Measurements from ENCODE around the gene ELAVL1.

The ELAVL1 gene

DNA sequence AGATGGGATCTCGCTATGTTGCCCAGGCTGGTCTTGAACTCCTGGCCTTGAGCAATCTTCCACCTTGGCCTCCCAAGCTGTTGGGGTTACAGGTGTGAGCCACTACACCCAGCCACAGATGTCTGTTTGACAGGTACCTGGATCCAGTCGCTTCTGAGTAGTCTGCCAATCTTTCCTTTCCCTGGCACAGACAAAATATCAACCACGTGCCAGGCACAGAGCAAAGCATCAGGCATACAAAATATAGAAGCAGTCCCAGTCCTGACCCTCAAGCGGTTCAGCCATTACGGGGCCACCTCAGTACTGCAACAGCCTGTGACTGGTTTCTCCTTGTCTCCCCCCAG lies 3.8 kb downstream of the ELAVL1 start:
- peaks cover 10 to 54% (median 44%) of the 10 kb centered on the region in 4 experiments for H3K4me1 ChIP-seq (ENCODE audit: control extremely low read depth in 1 of 4, control insufficient read depth in 4 of 4, insufficient read depth in 4 of 4, low read length in 3 of 4)
- POLR2A ChIA-PET: interaction anchor here (1.6 kb wide), 1 partner anchor 58 kb away, joined by 6 read pairs; the partner anchor contains the start of gene TIMM44
- H3K9me3 ChIP-seq (ENCODE audit: control extremely low read depth in 1 of 5, control insufficient read depth in 4 of 5, insufficient read depth in 2 of 5, low read depth in 1 of 5, low read length in 4 of 5): no peaks in the 10 kb centered on the region
- peaks cover 0 to 28% (median 8%) of the 10 kb centered on the region in 4 experiments for H3K36me3 ChIP-seq (ENCODE audit: control insufficient read depth in 4 of 4, insufficient read depth in 4 of 4, low read length in 3 of 4)
- WGBS (ENCODE audit: insufficient coverage): 82% methylated on average over 5 of the region's 5 CpGs
- CTCF ChIA-PET: interaction anchor here (0.9 to 3.1 kb wide), 12 partner anchors 10 to 72 kb away, joined by 3 to 24 read pairs (median 4); partner anchors contain the start of gene TIMM44
- H3K27me3 ChIP-seq (replicated peaks in 2 of 5; ENCODE audit: control insufficient read depth in 4 of 5, insufficient read depth in 5 of 5, low read length in 4 of 5): no peaks in the 10 kb centered on the region
- DNase-seq: no peak
- peak overlapping the region in 2 of 7 experiments; percentile 61 to 75 for H3K4me3 ChIP-seq (ENCODE audit: control insufficient read depth in 1 of 7, extremely low read depth in 1 of 7, insufficient read depth in 4 of 7, low read depth in 2 of 7, low read length in 6 of 7)
- peak overlapping the region in 1 of 2 experiments; percentile 65 for H3K27ac ChIP-seq (ENCODE audit: insufficient read depth in 1 of 2, low read depth in 1 of 2, low read length in 2 of 2, poor library complexity in 1 of 2, severe bottlenecking in 2 of 2)

DNA sequence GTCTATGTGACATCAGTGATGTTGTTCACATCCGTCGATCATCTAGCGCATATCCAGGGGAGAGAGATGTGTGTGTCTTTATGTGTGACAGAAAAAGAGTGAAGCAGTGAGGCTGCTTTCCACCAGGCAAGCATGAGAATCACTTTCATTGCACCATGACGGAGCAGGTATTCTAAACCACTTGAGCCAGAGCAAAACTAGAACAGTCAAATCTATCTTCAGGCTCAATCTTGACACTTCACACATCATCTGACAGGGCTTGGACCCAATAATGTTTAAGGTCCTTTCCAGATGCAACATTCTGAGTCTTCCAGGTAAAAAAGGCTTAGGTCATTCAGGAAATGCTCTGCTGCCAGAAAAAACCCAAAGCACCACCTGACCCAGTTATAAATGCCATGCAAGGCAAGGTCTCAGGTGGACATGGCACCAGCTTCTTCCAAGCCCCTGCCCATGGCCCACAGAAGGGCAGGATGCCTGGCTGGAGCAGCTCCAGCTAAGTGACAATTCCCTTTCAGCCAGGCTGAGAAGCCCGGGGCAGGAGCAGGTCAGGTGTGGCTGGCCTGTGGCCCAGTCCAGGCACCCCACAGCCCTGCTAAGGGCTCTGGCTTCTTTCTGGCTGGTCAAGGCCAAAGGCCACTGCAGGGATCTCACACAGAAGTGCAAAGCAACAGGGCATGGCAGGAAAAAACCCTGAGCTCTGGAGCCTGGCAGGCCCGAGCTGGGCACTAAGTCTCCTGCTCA lies 5.0 kb downstream of the ELAVL1 start:
- H3K27ac ChIP-seq (ENCODE audit: insufficient read depth in 1 of 2, low read depth in 1 of 2, low read length in 2 of 2, poor library complexity in 1 of 2, severe bottlenecking in 2 of 2): peak overlapping the region in 1 of 2 experiments; percentile 51
- H3K4me1 ChIP-seq (ENCODE audit: control extremely low read depth in 1 of 4, control insufficient read depth in 4 of 4, insufficient read depth in 4 of 4, low read length in 3 of 4): peaks cover 10 to 48% (median 40%) of the 10 kb centered on the region in 4 experiments
- H3K36me3 ChIP-seq (ENCODE audit: control insufficient read depth in 4 of 4, insufficient read depth in 4 of 4, low read length in 3 of 4): peaks cover 0 to 28% (median 8%) of the 10 kb centered on the region in 4 experiments
- no peaks in the 10 kb centered on the region for H3K9me3 ChIP-seq (ENCODE audit: control extremely low read depth in 1 of 5, control insufficient read depth in 4 of 5, insufficient read depth in 2 of 5, low read depth in 1 of 5, low read length in 4 of 5)
- ChIA-PET POLR2A (no interaction called here), CTCF (interaction anchor here (1.0 to 3.1 kb wide), 5 partner anchors 15 to 71 kb away, joined by 4 to 24 read pairs (median 5); partner anchors contain the start of gene TIMM44)
- WGBS (ENCODE audit: insufficient coverage): 92% methylated on average over 5 of the region's 6 CpGs
- H3K27me3 ChIP-seq (replicated peaks in 2 of 5; ENCODE audit: control insufficient read depth in 4 of 5, insufficient read depth in 5 of 5, low read length in 4 of 5): no peaks in the 10 kb centered on the region
- no peak overlapping the region for H3K4me3 ChIP-seq (ENCODE audit: control insufficient read depth in 1 of 7, extremely low read depth in 1 of 7, insufficient read depth in 4 of 7, low read depth in 2 of 7, low read length in 6 of 7)
- no peak for DNase-seq

DNA sequence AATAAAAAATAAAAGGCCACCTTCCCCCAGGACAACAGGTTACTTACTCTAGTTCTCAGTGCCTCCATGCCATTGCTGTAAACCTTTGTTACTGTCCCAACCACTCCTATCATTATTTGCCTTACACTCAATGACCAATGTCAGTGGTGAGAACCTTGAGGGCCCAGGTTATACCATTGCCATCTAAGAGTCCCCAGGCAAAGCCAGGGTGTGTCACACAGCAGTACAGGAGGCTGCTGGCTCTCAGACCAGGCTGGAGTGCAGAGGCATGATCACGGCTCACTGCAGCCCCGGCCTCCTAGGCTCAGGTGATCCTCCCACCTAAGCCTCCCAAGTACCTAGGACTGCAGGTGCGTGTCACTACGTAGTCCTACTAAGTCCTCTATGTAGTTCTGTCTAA lies 6.1 kb downstream of the ELAVL1 start:
- ChIA-PET CTCF (interaction anchor here (1.8 kb wide), 1 partner anchor 56 kb away, joined by 6 read pairs; the partner anchor contains the start of gene TIMM44), POLR2A (no interaction called here)
- WGBS (ENCODE audit: insufficient coverage): 100% methylated on average over 4 of the region's 4 CpGs

DNA sequence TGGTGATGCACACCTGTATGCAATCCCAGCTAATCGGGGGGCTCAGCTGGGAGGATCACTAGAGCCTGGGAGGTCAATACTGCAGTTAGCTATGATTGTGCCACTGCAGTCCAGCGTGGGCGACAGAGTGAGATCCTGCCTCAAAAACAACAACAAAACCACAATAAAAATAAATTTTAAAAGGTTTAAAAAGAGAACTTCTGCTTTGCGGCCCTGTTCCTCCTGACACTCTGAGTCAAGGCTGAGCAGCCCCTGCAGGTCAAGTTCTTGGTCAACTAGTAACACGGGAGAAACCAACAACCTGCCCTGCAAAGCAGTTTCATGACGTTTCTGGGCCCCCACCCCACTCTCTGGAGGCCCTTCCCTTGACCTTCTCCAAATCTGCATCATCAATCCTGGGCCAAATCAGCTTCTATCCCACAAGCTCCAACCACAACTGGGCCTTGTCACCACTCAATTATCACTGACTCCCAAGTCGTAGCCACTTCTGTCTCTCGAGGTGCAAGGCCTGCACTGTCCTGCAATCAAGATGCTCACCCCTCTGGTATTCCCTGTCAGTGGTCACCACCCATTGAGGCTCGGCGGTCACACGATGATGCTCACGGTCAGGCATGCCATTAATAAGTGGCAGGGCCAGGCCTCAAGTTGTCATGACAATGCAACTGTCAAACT lies 7.5 kb downstream of the ELAVL1 start:
- Histone ChIP-seq H3K9me3 (ENCODE audit: control extremely low read depth in 1 of 5, control insufficient read depth in 4 of 5, insufficient read depth in 2 of 5, low read depth in 1 of 5, low read length in 4 of 5) (no peaks in the 10 kb centered on the region), H3K27me3 (replicated peaks in 2 of 5; ENCODE audit: control insufficient read depth in 4 of 5, insufficient read depth in 5 of 5, low read length in 4 of 5) (no peaks in the 10 kb centered on the region), H3K36me3 (ENCODE audit: control insufficient read depth in 4 of 4, insufficient read depth in 4 of 4, low read length in 3 of 4) (peaks cover 0 to 30% (median 8%) of the 10 kb centered on the region in 4 experiments), H3K27ac (ENCODE audit: insufficient read depth in 1 of 2, low read depth in 1 of 2, low read length in 2 of 2, poor library complexity in 1 of 2, severe bottlenecking in 2 of 2) (no peak overlapping the region), H3K4me1 (ENCODE audit: control extremely low read depth in 1 of 4, control insufficient read depth in 4 of 4, insufficient read depth in 4 of 4, low read length in 3 of 4) (peaks cover 2 to 32% (median 26%) of the 10 kb centered on the region in 4 experiments), H3K4me3 (ENCODE audit: control insufficient read depth in 1 of 7, extremely low read depth in 1 of 7, insufficient read depth in 4 of 7, low read depth in 2 of 7, low read length in 6 of 7) (no peak overlapping the region)
- WGBS (ENCODE audit: insufficient coverage): 81% methylated on average over 11 of the region's 12 CpGs
- peak in 2 of 3 donors; percentile 26 to 31 for DNase-seq
- POLR2A ChIA-PET: interaction anchor here (0.6 kb wide), 1 partner anchor 455 kb away, joined by 3 read pairs; no protein-coding TSS in a partner anchor
- CTCF ChIA-PET: interaction anchor here (0.6 to 1.9 kb wide), 5 partner anchors 9 to 269 kb away, joined by 3 to 6 read pairs (median 4); partner anchors contain the start of gene TIMM44

More for the DNA sequence above, 6.1 kb downstream of the ELAVL1 start:
- peaks cover 8 to 44% (median 37%) of the 10 kb centered on the region in 4 experiments for H3K4me1 ChIP-seq (ENCODE audit: control extremely low read depth in 1 of 4, control insufficient read depth in 4 of 4, insufficient read depth in 4 of 4, low read length in 3 of 4)
- H3K36me3 ChIP-seq (ENCODE audit: control insufficient read depth in 4 of 4, insufficient read depth in 4 of 4, low read length in 3 of 4): peaks cover 0 to 28% (median 8%) of the 10 kb centered on the region in 4 experiments
- no peaks in the 10 kb centered on the region for H3K9me3 ChIP-seq (ENCODE audit: control extremely low read depth in 1 of 5, control insufficient read depth in 4 of 5, insufficient read depth in 2 of 5, low read depth in 1 of 5, low read length in 4 of 5)
- no peak overlapping the region for H3K4me3 ChIP-seq (ENCODE audit: control insufficient read depth in 1 of 7, extremely low read depth in 1 of 7, insufficient read depth in 4 of 7, low read depth in 2 of 7, low read length in 6 of 7)
- H3K27ac ChIP-seq (ENCODE audit: insufficient read depth in 1 of 2, low read depth in 1 of 2, low read length in 2 of 2, poor library complexity in 1 of 2, severe bottlenecking in 2 of 2): no peak overlapping the region
- DNase-seq: no peak
- H3K27me3 ChIP-seq (replicated peaks in 2 of 5; ENCODE audit: control insufficient read depth in 4 of 5, insufficient read depth in 5 of 5, low read length in 4 of 5): no peaks in the 10 kb centered on the region

DNA sequence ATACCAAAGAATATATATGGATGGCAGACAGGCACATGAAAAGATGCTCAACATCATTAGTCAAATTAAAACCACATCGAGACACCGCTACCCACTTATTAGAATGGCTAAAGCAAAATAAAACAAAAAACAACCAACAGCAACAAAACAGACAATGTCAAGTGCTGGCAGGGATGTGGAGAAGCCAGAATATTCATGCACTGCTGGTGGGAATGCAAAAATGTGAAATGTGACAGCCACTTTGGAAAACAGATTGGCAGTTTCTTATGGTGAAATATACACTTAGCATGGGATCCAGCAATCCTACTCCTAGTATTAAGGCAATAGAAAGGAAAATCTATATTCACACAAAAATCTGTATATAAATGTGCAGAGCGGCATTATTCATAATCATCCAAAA lies 8.6 kb downstream of the ELAVL1 start:
- CTCF ChIA-PET: no interaction called here
- DNase-seq: no peak
- Histone ChIP-seq H3K27ac (ENCODE audit: insufficient read depth in 1 of 2, low read depth in 1 of 2, low read length in 2 of 2, poor library complexity in 1 of 2, severe bottlenecking in 2 of 2) (no peak overlapping the region), H3K9me3 (ENCODE audit: control extremely low read depth in 1 of 5, control insufficient read depth in 4 of 5, insufficient read depth in 2 of 5, low read depth in 1 of 5, low read length in 4 of 5) (no peaks in the 10 kb centered on the region), H3K4me1 (ENCODE audit: control extremely low read depth in 1 of 4, control insufficient read depth in 4 of 4, insufficient read depth in 4 of 4, low read length in 3 of 4) (peaks cover 2 to 22% (median 16%) of the 10 kb centered on the region in 4 experiments), H3K27me3 (replicated peaks in 2 of 5; ENCODE audit: control insufficient read depth in 4 of 5, insufficient read depth in 5 of 5, low read length in 4 of 5) (no peaks in the 10 kb centered on the region), H3K36me3 (ENCODE audit: control insufficient read depth in 4 of 4, insufficient read depth in 4 of 4, low read length in 3 of 4) (peaks cover 0 to 36% (median 10%) of the 10 kb centered on the region in 4 experiments), H3K4me3 (ENCODE audit: control insufficient read depth in 1 of 7, extremely low read depth in 1 of 7, insufficient read depth in 4 of 7, low read depth in 2 of 7, low read length in 6 of 7) (no peak overlapping the region)
- POLR2A ChIA-PET: no interaction called here
- WGBS (ENCODE audit: insufficient coverage): 100% methylated on average over 1 of the region's 3 CpGs

DNA sequence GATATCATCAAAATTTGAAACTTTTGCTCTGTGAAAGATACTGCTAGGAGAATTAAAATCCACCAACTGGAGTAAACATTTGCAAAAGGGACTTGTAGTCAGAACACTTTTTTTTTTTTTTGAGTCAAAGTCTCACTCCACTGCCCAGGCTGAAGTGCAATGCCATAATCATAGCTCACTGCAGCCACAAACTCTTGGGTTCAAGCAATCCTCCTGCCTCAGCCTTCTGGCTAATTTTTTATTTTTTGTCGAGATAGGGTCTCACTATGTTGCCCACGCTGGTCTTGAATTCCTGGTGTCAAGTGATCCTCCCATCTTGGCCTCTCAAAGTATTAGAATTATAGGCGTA lies 9.7 kb downstream of the ELAVL1 start:
- 80% methylated on average over 1 of the region's 3 CpGs for WGBS (ENCODE audit: insufficient coverage)
- Histone ChIP-seq H3K9me3 (ENCODE audit: control extremely low read depth in 1 of 5, control insufficient read depth in 4 of 5, insufficient read depth in 2 of 5, low read depth in 1 of 5, low read length in 4 of 5) (no peaks in the 10 kb centered on the region), H3K4me1 (ENCODE audit: control extremely low read depth in 1 of 4, control insufficient read depth in 4 of 4, insufficient read depth in 4 of 4, low read length in 3 of 4) (peaks cover 0 to 11% (median 9%) of the 10 kb centered on the region in 4 experiments), H3K27ac (ENCODE audit: insufficient read depth in 1 of 2, low read depth in 1 of 2, low read length in 2 of 2, poor library complexity in 1 of 2, severe bottlenecking in 2 of 2) (no peak overlapping the region), H3K27me3 (replicated peaks in 2 of 5; ENCODE audit: control insufficient read depth in 4 of 5, insufficient read depth in 5 of 5, low read length in 4 of 5) (no peaks in the 10 kb centered on the region), H3K4me3 (ENCODE audit: control insufficient read depth in 1 of 7, extremely low read depth in 1 of 7, insufficient read depth in 4 of 7, low read depth in 2 of 7, low read length in 6 of 7) (no peak overlapping the region), H3K36me3 (ENCODE audit: control insufficient read depth in 4 of 4, insufficient read depth in 4 of 4, low read length in 3 of 4) (peaks cover 9 to 39% (median 16%) of the 10 kb centered on the region in 4 experiments)
- ChIA-PET POLR2A (no interaction called here), CTCF (interaction anchor here (1.0 to 2.3 kb wide), 3 partner anchors 23 to 66 kb away, joined by 4 to 6 read pairs (median 4); no protein-coding TSS in a partner anchor)
- DNase-seq: no peak

Measured in common myeloid progenitor, CD34-positive (primary cell).